ENCODE data around the gene CAMK1D.
"Not testable (repeated sequence)": the region's sequence is repeated elsewhere in the genome, so short reads cannot be mapped to it uniquely, and the experiment has no call there.

The CAMK1D gene

GRCh38 chr10:12538491-12538995, 189.2 kb downstream of the CAMK1D start:
- DNase-seq (ENCODE audit: low read depth, low spot score), result no peak
- H3K27ac ChIP-seq, result no peak overlapping the region

- no peak overlapping the region for H3K27ac ChIP-seq
- no peak for DNase-seq (ENCODE audit: low read depth, low spot score)
These were observed 190.2 kb downstream of the CAMK1D start for GRCh38 chr10:12539350-12540164.

- H3K27ac ChIP-seq, result no peak overlapping the region
- no peak for DNase-seq (ENCODE audit: low read depth, low spot score)
These were observed 191.0 kb downstream of the CAMK1D start for GRCh38 chr10:12540341-12540781.

- H3K27ac ChIP-seq, result no peak overlapping the region
- no peak for DNase-seq (ENCODE audit: low read depth, low spot score)
These were observed 192.2 kb downstream of the CAMK1D start for GRCh38 chr10:12541446-12542067.

- DNase-seq (ENCODE audit: low read depth, low spot score), result no peak
- H3K27ac ChIP-seq, result no peak overlapping the region
These were observed 192.9 kb downstream of the CAMK1D start for GRCh38 chr10:12542133-12542670.

- H3K27ac ChIP-seq, result no peak overlapping the region
- DNase-seq (ENCODE audit: low read depth, low spot score), result no peak
These were observed 194.2 kb downstream of the CAMK1D start for GRCh38 chr10:12543589-12543988.

- DNase-seq (ENCODE audit: low read depth, low spot score); H3K27ac ChIP-seq: not testable (repeated sequence)
These were observed 196.9 kb downstream of the CAMK1D start for GRCh38 chr10:12546160-12546802.

GRCh38 chr10:12547301-12547771, 198.0 kb downstream of the CAMK1D start:
- H3K27ac ChIP-seq, result no peak overlapping the region
- no peak for DNase-seq (ENCODE audit: low read depth, low spot score)

GRCh38 chr10:12549297-12549696, 199.9 kb downstream of the CAMK1D start:
- no peak overlapping the region for H3K27ac ChIP-seq
- no peak for DNase-seq (ENCODE audit: low read depth, low spot score)

GRCh38 chr10:12550994-12551393, 201.6 kb downstream of the CAMK1D start:
- DNase-seq (ENCODE audit: low read depth, low spot score), result no peak
- no peak overlapping the region for H3K27ac ChIP-seq

- DNase-seq (ENCODE audit: low read depth, low spot score), result no peak
- no peak overlapping the region for H3K27ac ChIP-seq
These were observed 206.7 kb downstream of the CAMK1D start for GRCh38 chr10:12556039-12556438.

- no peak overlapping the region for H3K27ac ChIP-seq
- no peak for DNase-seq (ENCODE audit: low read depth, low spot score)
These were observed 210.3 kb downstream of the CAMK1D start for GRCh38 chr10:12559578-12560178.

- no peak overlapping the region for H3K27ac ChIP-seq
These were observed 212.0 kb downstream of the CAMK1D start for GRCh38 chr10:12561307-12561706.

GRCh38 chr10:12561720-12562119, 212.4 kb downstream of the CAMK1D start:
- no peak overlapping the region for H3K27ac ChIP-seq
- DNase-seq (ENCODE audit: low read depth, low spot score), result no peak

More at GRCh38 chr10:12561307-12561706, 212.0 kb downstream of the CAMK1D start:
- no peak for DNase-seq (ENCODE audit: low read depth, low spot score)

GRCh38 chr10:12563489-12563888, 214.1 kb downstream of the CAMK1D start:
- no peak overlapping the region for H3K27ac ChIP-seq
- no peak for DNase-seq (ENCODE audit: low read depth, low spot score)

GRCh38 chr10:12564173-12564572, 214.8 kb downstream of the CAMK1D start:
- peak; percentile 16 for DNase-seq (ENCODE audit: low read depth, low spot score)
- no peak overlapping the region for H3K27ac ChIP-seq

- no peak overlapping the region for H3K27ac ChIP-seq
- DNase-seq (ENCODE audit: low read depth, low spot score), result no peak
These were observed 217.1 kb downstream of the CAMK1D start for GRCh38 chr10:12566161-12567115.

GRCh38 chr10:12568391-12569009, 219.2 kb downstream of the CAMK1D start:
- no peak overlapping the region for H3K27ac ChIP-seq
- no peak for DNase-seq (ENCODE audit: low read depth, low spot score)

- H3K27ac ChIP-seq, result no peak overlapping the region
- no peak for DNase-seq (ENCODE audit: low read depth, low spot score)
These were observed 222.9 kb downstream of the CAMK1D start for GRCh38 chr10:12572281-12572680.
